ENCODE measurements around the gene ZBTB7A.

Gene ZBTB7A

DNA sequence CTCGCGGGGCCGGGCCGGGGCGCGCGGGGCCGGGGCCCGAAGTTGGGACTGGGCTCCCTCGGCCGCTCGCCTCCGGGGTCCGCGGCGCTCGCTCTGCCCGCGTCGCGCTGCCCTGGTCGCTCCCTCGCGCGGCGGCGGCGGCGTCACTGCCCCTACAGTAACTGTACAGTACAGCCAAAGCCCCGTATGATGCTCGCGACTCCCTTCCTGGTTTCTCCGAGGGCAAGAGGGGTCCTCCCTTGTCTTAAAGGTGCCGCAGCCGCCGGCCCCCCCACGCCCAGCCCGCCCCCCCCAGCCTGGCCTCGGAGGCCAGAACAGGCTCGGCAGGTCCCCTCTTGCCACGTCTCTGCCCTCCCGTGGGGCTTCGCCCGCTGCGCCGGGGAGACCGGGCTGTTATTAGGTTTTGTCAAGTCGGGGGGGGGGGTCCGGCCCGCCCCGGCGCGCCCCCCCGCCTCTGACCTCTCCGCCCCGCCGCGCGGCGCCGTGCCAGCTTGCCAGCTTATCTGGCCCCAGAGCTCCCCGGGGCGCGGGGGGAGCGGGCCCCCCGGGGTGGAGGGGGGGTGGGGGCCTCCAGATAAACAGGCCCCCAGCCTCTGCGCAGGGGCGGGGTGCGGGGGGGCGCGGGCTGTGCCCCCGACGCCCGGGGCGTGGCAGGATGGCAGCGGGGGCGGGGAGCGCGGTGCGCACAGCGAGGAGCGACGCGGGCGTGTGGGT lies at the start of gene ZBTB7A:
TSS of gene ZBTB7A (minus strand) at position 218 of the 714 bp plus-strand sequence. CDS start 11,667 bp downstream, outside the sequence.
- FAIRE-seq: no peak

DNA sequence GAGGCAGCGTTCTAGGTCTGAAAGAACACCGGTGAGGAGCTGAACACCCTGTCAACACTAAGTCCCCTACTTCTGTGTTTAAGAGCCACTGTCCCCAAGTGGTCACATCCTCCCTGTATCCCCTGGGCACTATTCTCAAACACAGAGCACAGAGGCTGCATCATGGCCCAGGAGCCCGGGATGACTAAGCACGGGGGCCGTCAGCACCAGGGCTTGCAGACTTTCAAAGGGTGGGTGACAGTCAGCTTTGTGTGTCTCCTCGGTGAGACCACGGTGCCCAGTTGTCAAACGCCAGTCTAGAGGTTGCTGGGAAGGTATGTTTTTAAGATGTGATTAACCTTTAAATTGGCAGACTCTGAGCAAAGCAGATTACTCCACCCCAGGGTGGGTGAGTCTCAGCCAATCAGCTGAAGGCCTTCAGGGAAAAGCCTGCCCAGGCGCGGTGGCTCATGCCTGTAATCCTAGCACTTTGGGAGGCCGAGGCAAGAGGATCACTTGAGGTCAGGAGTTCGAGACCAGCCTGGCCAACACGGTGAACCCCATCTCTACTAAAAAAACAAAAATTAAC lies 49.2 kb upstream of the ZBTB7A start:
- FAIRE-seq: no peak

DNA sequence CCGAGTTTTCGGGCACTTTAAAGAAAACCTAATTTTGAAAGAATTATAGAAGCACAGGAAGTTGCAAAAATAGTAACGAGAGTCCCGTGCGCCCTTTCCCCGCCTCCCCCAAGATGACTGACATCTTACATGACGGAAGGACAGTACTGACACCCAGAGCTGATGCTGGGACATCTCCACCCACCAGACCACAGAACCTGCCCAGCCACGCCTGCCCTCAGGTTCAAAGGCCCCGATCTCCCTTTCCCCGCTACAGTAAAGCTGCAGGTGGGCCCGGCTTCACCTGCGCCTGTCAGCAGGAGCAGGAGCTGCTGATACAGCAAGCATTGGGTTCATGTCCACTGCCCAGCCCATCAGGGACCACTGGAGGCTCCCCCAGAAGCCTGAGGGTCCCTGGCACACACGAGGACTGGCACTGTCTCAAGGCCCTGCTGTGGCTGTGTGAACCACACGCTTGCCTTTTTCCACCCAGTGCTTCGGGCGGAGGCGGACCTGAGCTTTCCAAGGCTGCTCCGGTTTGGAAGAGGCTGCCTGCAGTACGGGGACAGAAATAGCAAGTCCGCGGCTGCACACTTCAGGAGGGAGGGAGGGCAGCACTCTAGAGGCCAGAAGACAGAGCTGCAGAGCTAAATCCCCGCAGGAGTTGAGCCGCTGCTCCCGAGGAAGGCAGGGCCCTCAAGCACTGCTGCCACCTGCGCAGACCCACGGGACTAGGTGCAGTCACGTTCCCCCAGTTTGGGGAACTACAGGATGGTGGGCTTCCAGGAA lies 48.5 kb upstream of the ZBTB7A start:
- no peak for FAIRE-seq

DNA sequence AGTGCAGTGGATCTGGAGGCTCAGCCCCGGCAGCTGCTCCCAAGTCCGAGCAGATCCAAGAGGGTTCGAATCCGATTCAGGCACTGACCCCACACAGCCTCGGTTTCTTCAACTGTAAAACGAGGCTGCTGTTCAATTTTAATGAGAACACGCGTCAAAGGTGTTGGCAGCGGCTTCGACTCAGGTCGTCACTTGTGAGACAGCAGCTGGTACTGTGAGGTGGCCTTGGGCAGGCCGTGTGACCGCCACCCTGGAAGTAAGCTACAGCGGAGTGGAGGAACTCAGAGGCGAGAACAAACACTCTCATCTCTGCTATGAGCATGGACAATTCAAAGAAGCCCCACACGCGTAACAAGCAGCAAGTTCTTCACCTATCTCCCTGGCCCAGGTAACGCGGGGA lies 47.5 kb upstream of the ZBTB7A start:
- FAIRE-seq: no peak

DNA sequence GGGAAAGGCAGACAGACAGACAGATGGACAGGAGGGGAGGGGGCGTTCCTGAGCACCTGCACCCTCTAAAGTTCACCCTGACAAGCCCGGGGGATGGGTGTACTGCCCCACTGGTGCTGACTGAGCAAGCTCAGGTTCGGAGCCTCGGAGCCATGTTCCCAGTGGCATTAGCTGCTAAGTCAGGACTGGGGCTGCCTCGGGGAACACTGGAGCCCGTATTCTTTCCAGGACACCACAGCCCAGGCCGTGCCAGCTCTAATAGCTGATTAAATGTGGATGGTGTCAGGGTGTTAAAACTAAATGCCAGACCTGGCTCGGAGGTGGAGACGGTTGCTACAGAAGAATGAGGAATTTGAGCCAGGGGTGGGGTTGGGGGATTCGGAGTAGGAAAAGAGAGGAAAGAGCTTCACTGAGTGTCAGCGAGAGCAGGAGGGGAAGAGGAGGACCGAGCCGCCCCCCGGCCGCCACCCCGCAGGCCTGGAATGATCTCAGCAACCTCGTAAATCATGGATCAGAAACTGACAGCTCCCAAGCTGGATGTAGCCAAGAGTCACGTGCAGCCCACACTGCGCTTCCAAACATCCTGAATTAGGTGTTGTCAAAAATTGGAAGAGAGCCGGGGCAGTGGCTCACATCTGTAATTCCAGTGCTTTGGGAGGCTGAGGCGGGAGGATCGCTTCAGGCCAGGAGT lies 46.8 kb upstream of the ZBTB7A start:
- no peak for FAIRE-seq

DNA sequence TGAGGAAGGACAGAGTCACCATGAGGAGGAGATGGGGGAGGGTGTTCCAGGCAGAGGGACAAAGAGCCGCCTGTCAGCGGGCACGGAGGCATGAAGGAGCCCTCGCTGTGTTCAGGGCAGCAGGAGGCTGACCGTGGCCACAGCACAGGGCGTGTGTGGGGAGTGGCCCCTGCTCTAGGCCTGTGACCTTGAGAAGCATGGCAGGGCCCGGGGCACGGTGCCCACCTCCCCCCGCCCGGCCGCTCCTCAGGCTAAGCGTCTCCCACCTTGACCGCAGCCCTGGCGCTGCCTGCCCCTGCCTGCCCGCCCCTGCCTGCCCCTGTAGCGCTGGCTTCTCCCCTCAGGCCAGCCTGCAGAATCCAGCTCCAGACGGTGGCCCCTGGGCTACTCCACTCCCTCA lies 45.7 kb upstream of the ZBTB7A start:
- FAIRE-seq: no peak

DNA sequence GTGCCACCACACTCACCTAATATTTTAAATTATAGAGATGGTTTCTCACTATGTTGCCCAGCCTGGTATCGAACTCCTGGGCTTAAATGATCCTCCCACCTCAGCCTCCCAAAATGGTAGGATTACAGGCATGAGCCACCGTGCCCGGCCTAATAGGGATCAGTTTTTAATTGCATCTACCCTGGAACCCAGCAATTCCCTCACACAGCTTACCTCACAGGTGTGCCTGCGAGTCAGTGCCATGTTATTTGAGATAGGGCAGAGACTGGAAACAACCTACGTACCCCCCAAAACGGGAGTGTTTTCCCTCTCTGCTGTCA lies 42.9 kb upstream of the ZBTB7A start:
- no peak for FAIRE-seq

DNA sequence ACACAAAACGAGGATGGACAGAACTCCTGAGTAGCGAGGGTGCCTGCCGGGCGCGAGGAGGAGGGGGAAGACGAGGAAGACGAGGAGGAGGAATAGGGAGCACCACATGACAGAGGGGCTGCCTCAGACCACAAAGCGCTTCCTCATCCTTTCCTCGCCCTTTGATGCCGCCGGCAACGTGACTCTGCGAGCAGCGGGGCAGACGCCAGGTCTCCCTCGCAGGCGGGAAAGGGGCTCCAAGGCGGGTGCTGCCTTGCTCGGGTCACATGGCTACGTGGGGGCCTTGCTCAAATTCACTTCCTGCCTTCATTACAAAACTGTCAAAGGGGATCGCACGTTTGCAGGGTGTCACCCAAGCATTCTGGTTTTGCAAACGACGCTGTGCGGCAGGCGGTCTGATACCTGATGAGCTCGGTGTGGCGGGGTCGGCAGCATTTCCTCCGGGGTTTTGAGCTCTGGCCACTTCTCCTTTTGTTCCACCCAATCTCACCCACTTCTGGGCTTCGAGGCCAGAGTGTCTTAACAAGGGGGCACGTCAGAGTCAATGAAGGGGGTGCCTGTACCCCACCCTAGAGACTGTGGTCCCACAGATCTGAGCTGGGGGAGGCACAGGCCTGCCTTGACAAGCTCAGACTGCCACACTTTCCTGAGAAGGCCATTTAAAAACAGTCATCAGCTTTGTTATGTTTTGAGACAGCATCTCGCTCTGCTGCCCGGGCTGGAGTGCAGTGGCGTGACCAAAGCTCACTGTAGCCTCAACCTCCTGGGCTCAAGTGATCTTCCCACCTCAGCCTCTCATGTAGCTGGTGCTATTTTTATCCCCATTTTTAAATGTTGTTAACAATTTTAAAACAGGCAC lies 42.3 kb upstream of the ZBTB7A start:
- no peak for FAIRE-seq

DNA sequence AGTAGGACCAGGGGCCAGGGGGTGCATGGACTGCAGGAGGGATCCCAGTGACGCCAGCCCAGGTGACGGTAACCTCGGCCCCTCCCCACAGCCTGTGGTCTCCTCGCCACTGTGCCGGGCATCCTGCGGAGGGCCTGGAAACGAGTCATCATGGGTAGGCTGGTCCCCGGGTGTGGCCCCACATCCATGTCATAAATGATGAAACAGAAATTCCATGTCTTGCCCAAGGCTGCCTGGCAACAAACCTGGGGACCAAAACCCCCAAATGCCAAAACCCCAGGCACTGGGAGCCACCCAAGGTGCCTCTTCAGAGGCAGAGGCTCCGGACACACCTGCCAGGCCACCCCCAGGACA lies 36.4 kb upstream of the ZBTB7A start:
- no peak for FAIRE-seq

DNA sequence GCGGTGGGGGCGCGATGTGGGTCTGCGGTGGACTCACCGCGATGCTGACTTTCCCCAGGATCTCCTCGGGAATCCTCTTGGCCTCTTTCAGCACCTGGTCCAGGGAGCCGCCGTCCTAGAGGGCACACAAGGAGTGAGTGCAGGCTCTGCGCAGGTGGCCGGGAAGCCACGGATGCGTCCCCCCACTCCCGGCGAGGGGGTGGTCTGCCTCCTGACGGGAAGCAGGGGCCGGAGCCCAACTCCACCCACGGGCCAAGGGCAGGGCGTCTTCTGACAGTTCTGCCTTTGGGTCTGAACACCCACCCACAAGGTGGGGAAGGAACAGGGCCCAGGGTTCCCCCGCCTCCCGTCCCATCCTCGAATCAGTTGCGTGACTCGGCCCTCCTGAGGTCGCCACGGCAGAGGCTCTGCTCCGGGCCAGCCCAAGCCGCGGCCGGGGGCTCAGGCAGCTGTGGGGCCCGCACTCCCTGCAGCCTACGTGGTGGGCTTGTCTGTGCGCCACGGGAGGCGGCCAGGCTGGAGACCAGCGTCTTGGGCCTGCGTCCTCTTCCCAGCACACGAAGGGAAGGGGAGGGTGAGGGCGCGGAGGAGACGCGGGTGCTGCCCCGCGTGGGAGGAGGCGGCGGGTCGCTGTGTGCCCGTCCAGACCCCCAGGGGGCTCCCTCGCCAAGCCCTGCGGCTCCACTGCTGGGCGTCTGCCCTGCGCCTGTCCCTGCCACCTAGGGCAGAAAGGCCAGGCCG lies 35.8 kb upstream of the ZBTB7A start:
- FAIRE-seq: no peak

DNA sequence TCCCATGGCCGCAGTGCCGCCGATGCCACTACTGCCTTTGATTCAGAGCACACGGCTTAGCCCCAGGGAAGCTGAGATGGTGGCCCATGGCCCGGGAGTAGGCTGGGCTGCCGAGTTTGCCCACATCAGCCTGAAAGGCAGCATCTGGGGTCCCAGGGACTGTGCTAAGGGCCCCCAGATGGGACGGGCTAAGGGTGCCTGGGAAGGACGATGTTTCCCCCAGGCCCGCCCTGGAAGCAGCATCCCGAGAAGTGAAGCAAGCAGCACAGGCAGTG lies 34.7 kb upstream of the ZBTB7A start:
- FAIRE-seq: no peak

DNA sequence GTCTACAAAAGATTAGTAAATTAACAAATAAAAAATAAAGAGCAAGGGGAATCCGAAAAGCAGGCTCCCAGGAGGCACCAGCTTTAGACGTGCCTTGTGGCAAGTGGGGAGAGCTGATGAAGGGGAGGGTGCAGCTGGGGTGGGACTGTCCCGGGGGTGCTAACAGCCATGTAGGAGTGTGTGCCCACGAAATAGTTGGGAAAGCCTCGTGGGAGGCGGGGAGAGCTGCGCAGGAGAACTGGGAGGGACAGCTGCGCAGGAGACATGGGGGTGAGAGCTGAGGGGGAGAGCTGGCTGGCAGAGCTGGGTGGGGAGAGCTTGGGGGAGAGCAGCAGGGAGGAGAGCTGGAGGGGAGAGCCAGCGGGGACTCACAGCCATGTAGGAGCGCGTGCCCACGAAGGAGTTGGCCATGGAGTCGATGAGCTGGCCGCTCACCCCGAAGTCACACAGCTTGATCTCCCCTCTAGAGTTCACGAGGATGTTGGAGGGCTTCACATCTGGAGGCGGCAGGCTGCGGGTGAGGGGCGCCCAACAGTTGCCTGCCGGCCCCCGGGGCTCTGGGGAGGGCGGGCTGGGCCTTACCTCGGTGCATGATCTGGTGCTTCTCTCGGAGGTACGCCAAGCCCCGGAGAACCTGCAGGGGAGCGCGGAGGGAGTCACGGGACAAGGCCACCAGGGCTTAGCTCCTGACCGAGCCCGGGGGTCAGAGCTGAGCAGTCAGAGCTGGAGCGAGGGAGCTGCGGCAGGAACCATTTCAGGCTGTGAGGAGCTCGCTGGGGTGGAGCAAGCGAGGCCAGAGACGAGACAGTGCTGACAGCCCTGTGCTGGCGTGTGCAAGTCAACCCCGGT lies 34.2 kb upstream of the ZBTB7A start:
- FAIRE-seq: no peak

DNA sequence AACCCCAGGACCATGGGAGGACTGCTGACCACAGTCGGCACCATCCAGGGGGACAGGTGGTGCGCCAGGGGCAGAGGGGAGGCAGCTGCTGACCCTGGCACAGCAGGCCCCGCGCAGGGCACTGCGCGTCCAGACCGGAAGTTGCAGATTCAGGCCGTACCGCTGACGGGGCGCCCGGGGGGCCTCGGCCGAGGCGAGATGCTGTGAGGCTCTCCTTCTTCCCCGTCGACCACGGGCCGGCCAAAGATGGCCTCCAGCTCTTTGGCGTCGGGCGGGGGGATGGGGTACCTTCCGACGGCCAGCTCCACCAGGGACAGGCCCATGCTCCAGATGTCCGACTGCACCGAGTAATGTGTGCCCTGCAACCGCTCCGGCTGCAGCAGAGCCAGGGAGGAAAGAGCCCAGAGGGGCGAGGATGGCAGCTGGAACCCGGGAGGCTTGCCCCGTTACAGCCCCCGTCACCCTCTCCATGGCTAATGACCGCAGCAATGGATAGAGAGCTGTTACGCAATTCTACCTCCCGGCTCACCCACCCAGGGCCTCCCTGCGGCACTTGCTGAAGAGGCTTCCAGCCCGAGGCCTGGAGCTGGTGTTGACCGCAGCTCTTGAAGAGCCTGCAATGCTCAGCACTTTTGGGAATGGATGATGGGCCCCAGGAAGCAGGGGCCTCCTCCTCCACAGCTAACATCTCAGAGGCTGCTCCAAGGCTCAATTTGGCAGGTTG lies 32.5 kb upstream of the ZBTB7A start:
- no peak for FAIRE-seq

DNA sequence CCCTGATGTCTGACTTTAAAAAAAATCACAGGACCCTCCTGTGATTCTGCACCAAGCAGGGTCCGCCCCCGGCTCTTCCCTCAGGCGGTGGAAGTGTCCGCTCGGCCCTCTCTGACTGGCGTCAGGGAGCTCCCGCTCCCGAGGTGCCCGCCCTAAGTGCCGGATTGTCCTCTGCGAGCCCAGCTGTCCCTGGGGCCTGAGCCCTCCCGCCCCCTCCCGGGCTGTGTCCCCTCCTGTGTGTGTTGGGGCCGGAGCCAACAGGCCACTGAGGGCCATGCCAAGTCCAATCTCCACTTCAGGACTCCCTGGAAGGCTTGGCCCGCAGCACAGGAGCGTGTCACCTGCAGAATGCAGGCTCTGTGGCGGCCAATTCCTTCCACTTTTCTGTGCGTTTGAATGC lies 31.8 kb upstream of the ZBTB7A start:
- FAIRE-seq: no peak

DNA sequence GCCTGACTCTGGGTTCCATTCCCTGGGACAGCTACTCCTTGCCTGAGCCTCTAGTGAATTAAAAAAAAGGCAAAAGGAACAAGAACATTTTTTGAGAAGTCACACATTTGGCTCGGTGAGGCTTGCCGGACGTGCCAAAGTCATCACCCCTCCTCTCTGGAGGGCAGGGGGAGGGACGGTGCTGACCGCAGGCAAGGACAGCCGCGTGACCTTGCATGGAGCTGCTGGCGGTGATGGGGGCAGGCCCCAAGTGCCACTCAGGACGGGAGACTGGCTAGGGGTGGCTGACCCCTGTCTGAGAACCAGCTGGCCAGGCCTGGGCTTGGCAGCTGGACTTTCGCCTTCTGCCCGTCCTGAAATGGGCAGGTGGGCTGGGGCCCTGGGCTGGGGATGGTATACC lies 30.8 kb upstream of the ZBTB7A start:
- FAIRE-seq: no peak

DNA sequence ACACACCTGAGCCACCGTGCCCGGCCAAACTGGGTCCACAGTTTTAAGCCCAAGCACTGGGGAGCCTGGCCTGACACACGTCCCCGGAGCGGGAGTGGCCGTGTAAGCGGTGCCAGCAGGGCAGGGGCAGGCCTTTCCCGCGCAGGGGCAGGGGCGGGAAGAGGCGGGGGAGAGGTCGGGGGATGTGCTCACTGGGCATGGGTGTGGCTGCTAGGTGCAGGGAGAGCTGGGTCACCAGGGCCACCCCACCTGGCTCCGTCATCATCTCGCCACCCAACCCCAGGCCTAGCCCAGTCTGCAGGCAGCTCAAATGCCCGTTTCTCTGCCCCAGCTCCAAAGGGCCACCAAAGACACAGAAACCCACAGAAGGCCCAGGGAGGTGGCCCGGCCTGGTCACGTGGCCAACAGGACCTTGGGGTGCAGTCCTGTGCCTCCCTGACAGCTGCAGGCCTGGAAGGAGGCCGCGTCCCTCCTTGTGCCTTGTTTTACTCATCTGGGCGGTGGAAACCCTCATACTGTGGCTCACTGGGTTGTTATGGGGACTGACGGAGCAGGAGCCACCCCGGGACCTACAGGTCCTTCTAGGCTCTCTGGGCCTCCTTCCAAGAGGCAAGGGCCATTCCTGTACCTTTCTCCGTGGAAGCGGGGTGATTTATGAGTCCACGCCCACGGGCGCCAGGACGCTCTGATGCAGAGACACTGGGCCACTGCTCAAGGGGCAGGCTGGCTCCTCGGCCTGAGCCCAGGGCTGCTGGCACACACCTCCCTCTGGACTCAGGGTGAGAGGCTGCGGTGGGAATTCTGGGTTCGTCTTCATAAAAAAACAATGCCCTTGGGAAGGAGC lies 29.6 kb upstream of the ZBTB7A start:
- FAIRE-seq: no peak

DNA sequence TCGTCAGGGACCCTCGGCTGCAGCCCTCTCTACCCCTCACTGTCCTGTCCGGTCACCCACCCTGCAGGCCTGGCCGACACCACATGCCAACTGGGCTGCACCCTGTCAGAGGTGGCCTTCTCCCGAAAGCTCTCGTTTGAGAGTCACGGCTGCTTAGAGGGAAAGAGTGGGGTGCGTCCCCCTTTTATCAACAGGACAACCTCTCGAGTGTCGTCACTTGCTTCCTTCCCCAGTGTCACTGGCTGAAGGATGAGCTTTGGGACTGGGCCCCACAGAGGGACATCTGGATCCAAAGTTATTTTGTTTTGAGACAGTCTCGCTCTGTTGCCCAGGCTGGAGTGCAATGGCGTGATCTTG lies 28.8 kb upstream of the ZBTB7A start:
- FAIRE-seq: no peak

DNA sequence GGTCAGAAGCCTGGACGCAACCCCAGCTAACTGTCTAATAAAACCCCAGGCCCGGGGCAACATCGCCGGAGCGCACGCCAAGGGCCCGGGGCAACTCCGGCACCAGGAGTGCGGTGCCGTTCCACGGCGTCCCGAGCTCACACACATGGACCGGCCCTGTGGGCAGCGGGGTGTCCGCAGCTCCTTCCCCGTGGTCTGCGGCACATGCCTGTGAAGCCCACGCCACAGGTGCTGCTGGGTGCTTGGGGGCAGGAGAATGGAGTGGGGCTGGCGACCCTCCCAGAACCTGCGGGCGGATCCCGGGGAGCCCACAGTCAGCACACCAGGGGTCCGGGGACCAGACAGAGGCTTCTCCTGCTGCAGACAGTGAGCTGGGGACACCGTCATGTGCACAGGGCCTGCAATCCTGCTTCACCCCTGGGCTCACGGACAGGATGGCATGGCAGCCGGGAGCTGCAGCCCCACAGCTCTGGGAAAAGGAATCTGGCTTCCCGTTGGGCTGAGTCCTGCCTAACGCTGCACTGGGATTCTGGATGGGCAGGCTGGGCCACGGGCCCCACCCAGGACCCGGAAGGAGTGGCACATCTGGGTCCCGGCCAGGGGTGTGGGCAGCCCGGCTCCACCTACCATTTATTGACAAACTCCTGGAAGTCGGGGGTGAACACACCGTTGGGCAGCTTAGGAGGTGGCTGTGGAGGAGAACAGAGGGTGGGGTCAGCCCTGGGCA lies 28.2 kb upstream of the ZBTB7A start:
- no peak for FAIRE-seq

DNA sequence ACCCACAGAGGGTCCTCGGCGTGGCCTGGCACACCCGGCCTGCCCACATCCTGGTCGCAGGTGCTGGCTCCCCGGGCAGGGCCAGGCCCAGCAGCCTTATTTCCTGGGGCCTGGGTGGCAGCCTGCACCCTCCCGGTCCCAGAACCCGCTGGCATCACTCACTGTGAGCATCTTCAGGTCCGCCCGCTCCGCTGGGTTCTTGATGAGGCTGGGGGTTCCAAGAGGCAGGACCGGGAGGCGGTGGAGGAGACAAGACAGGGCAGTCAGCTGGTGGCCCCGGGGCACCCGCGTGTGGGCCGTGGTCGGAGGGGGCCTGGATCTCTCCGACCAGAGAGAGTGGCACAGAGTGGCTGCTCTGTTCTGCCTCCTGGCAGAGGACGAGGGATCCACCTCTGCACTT lies 27.6 kb upstream of the ZBTB7A start:
- FAIRE-seq: no peak
